Kidney capillary endothelial cell (primary cell): ENCODE results near the gene EDDM13.
A peak's percentile ranks its signal among the peaks of the same experiment; 100 is the strongest.
"Not testable (repeated sequence)": the region's sequence is repeated elsewhere in the genome, so short reads cannot be mapped to it uniquely, and the experiment has no call there.

Experiments used
- DNase-seq: peaks from one replicate; pipeline ENCODE4 v3.0.0-alpha.2; 2018; ENCODE audit warnings: low spot score

The EDDM13 gene

GRCh38 chr19:56321254-56321988 lies 48.9 kb downstream of the EDDM13 start:
- DNase-seq = no peak

- no peak for DNase-seq
Observed at GRCh38 chr19:56321989-56322440, 49.5 kb downstream of the EDDM13 start.

GRCh38 chr19:56324436-56324835 lies 51.9 kb downstream of the EDDM13 start:
- DNase-seq = no peak

- no peak for DNase-seq
Observed at GRCh38 chr19:56332695-56333094, 60.1 kb downstream of the EDDM13 start.

- DNase-seq = peak; percentile 53
Observed at GRCh38 chr19:56333506-56333905, 61.0 kb downstream of the EDDM13 start.

GRCh38 chr19:56335371-56335770 lies 62.8 kb downstream of the EDDM13 start:
- DNase-seq = not testable (repeated sequence)

- not testable (repeated sequence) for DNase-seq
Observed at GRCh38 chr19:56337077-56337476, 64.5 kb downstream of the EDDM13 start.

GRCh38 chr19:56339031-56339430 lies 66.5 kb downstream of the EDDM13 start:
- DNase-seq = not testable (repeated sequence)

- DNase-seq = no peak
Observed at GRCh38 chr19:56341948-56342347, 69.4 kb downstream of the EDDM13 start.

- DNase-seq = no peak
Observed at GRCh38 chr19:56347163-56347778, 74.7 kb downstream of the EDDM13 start.

GRCh38 chr19:56348289-56348877 lies 75.8 kb downstream of the EDDM13 start:
- DNase-seq = no peak

- peak; percentile 46 for DNase-seq
Observed at GRCh38 chr19:56350416-56351045, 78.0 kb downstream of the EDDM13 start.

GRCh38 chr19:56351208-56351607 lies 78.7 kb downstream of the EDDM13 start:
- no peak for DNase-seq

- DNase-seq = no peak
Observed at GRCh38 chr19:56355517-56355916, 83.0 kb downstream of the EDDM13 start.

GRCh38 chr19:56356944-56357343 lies 84.4 kb downstream of the EDDM13 start:
- DNase-seq = no peak
